Effector memory CD8-positive, alpha-beta T cell (primary cell): ENCODE results near the gene SLC22A31.

Experiments used
- ATAC-seq: fragments of 150-1000 bp; cut with Tn5 transposase; replicated peaks from 2 replicates; pipeline ENCODE4 v1.10.0; 2021; ENCODE audit warnings: mild to moderate bottlenecking, moderate library complexity
- DNase-seq, 3 experiments: peaks; one replicate each; pipeline ENCODE4 v3.0.0; 2021
- H3K27ac Mint-ChIP-seq, 2 donors: one replicate each; pipeline ENCODE4 v1.8.0; 2022; ENCODE audit warnings: mild to moderate bottlenecking in 2 of 2, mixed read lengths in 2 of 2, moderate library complexity in 2 of 2
- H3K27me3 Mint-ChIP-seq, 2 donors: one replicate each; pipeline ENCODE4 v1.8.0; 2022; ENCODE audit warnings: mixed read lengths in 2 of 2
- H3K36me3 Mint-ChIP-seq: one replicate; pipeline ENCODE4 v1.8.0; 2022; ENCODE audit warnings: mild to moderate bottlenecking, moderate library complexity, mixed read lengths; ENCODE audit not compliant: insufficient read depth
- H3K4me1 Mint-ChIP-seq, 2 donors: one replicate each; pipeline ENCODE4 v1.8.0; 2022; ENCODE audit warnings: low read depth in 2 of 2, mixed read lengths in 2 of 2
- H3K4me3 Mint-ChIP-seq, 2 donors: one replicate each; pipeline ENCODE4 v1.8.0; 2022; ENCODE audit warnings: mild to moderate bottlenecking in 2 of 2, mixed read lengths in 2 of 2, moderate library complexity in 2 of 2
- H3K9me3 Mint-ChIP-seq, 2 donors: one replicate each; pipeline ENCODE4 v1.8.0; 2022; ENCODE audit warnings: mixed read lengths in 2 of 2

Gene SLC22A31

GRCh38 chr16:89156740-89157645 is 43.3 kb downstream of the SLC22A31 start:
- DNase-seq (no peak), ATAC-seq (no peak)
- Mint-ChIP-seq H3K27me3 (no peaks in the 10 kb centered on the region), H3K36me3 (peaks cover under 1% of the 10 kb centered on the region), H3K4me1 (peaks cover 0 to 2% of the 10 kb centered on the region in 2 donors), H3K27ac (peak overlapping the region in 1 of 2 donors; percentile 15), H3K4me3 (no peak overlapping the region), H3K9me3 (no peaks in the 10 kb centered on the region)

- no peaks in the 10 kb centered on the region for H3K27me3 Mint-ChIP-seq
- H3K4me1 Mint-ChIP-seq = peaks cover 0 to 2% of the 10 kb centered on the region in 2 donors
- H3K9me3 Mint-ChIP-seq = no peaks in the 10 kb centered on the region
- peaks cover 10% of the 10 kb centered on the region for H3K36me3 Mint-ChIP-seq
- no peak overlapping the region for H3K4me3 Mint-ChIP-seq
- ATAC-seq = no peak
- H3K27ac Mint-ChIP-seq = peak overlapping the region in 1 of 2 donors; percentile 15
- DNase-seq = no peak
These were observed 44.2 kb downstream of the SLC22A31 start for GRCh38 chr16:89155851-89156739.

GRCh38 chr16:89155184-89155679 is 45.1 kb downstream of the SLC22A31 start:
- no peaks in the 10 kb centered on the region for H3K27me3 Mint-ChIP-seq

GRCh38 chr16:89154390-89155183 is 45.8 kb downstream of the SLC22A31 start:
- Mint-ChIP-seq H3K27ac (peak overlapping the region in 1 of 2 donors; percentile 49), H3K4me3 (no peak overlapping the region), H3K9me3 (no peaks in the 10 kb centered on the region), H3K27me3 (no peaks in the 10 kb centered on the region), H3K4me1 (peaks cover 0 to 2% of the 10 kb centered on the region in 2 donors), H3K36me3 (peaks cover 16% of the 10 kb centered on the region)
- no peak for ATAC-seq
- no peak for DNase-seq

More at GRCh38 chr16:89155184-89155679, 45.1 kb downstream of the SLC22A31 start:
- Mint-ChIP-seq H3K27ac (peak overlapping the region in 1 of 2 donors; percentile 49), H3K9me3 (no peaks in the 10 kb centered on the region), H3K36me3 (peaks cover 16% of the 10 kb centered on the region), H3K4me1 (peaks cover 0 to 2% of the 10 kb centered on the region in 2 donors), H3K4me3 (no peak overlapping the region)
- no peak for DNase-seq
- no peak for ATAC-seq

- Mint-ChIP-seq H3K27ac (peak overlapping the region in 1 of 2 donors; percentile 49), H3K27me3 (no peaks in the 10 kb centered on the region), H3K4me3 (no peak overlapping the region), H3K9me3 (no peaks in the 10 kb centered on the region), H3K36me3 (peaks cover 16% of the 10 kb centered on the region), H3K4me1 (peaks cover 0 to 2% of the 10 kb centered on the region in 2 donors)
- ATAC-seq = no peak
- DNase-seq = no peak
These were observed 46.5 kb downstream of the SLC22A31 start for GRCh38 chr16:89153848-89154271.

- H3K4me3 Mint-ChIP-seq = no peak overlapping the region
- H3K27ac Mint-ChIP-seq = no peak overlapping the region
- no peaks in the 10 kb centered on the region for H3K27me3 Mint-ChIP-seq
- peaks cover 0 to 2% of the 10 kb centered on the region in 2 donors for H3K4me1 Mint-ChIP-seq
- no peaks in the 10 kb centered on the region for H3K9me3 Mint-ChIP-seq
- ATAC-seq (no peak), DNase-seq (no peak)
- H3K36me3 Mint-ChIP-seq = peaks cover 20% of the 10 kb centered on the region
These were observed 47.3 kb downstream of the SLC22A31 start for GRCh38 chr16:89152831-89153700.

- Mint-ChIP-seq H3K4me3 (no peak overlapping the region), H3K4me1 (peaks cover 0 to 1% of the 10 kb centered on the region in 2 donors), H3K27me3 (no peaks in the 10 kb centered on the region), H3K27ac (peak overlapping the region in 1 of 2 donors; percentile 29), H3K36me3 (peaks cover 29% of the 10 kb centered on the region), H3K9me3 (no peaks in the 10 kb centered on the region)
- no peak for DNase-seq
- ATAC-seq = no peak
These were observed 49.4 kb downstream of the SLC22A31 start for GRCh38 chr16:89150981-89151380.

GRCh38 chr16:89150090-89150835 is 50.1 kb downstream of the SLC22A31 start:
- peaks cover 0 to 1% of the 10 kb centered on the region in 2 donors for H3K4me1 Mint-ChIP-seq
- peaks cover 29% of the 10 kb centered on the region for H3K36me3 Mint-ChIP-seq
- H3K9me3 Mint-ChIP-seq = no peaks in the 10 kb centered on the region
- no peaks in the 10 kb centered on the region for H3K27me3 Mint-ChIP-seq
- H3K27ac Mint-ChIP-seq = peak overlapping the region in 1 of 2 donors; percentile 13
- DNase-seq (no peak), ATAC-seq (no peak)
- H3K4me3 Mint-ChIP-seq = no peak overlapping the region

- Mint-ChIP-seq H3K4me3 (no peak overlapping the region), H3K36me3 (peaks cover 29% of the 10 kb centered on the region), H3K27me3 (no peaks in the 10 kb centered on the region), H3K9me3 (no peaks in the 10 kb centered on the region), H3K4me1 (peaks cover 0 to 1% of the 10 kb centered on the region in 2 donors), H3K27ac (peak overlapping the region; percentile 13 to 38)
- no peak for ATAC-seq
- DNase-seq = no peak
These were observed 51.0 kb downstream of the SLC22A31 start for GRCh38 chr16:89149386-89149785.

- peaks cover 31% of the 10 kb centered on the region for H3K36me3 Mint-ChIP-seq
- H3K4me1 Mint-ChIP-seq = peaks cover 0 to 1% of the 10 kb centered on the region in 2 donors
- no peaks in the 10 kb centered on the region for H3K9me3 Mint-ChIP-seq
- ATAC-seq (no peak), DNase-seq (no peak)
- H3K27ac Mint-ChIP-seq = peak overlapping the region in 1 of 2 donors; percentile 83
- no peaks in the 10 kb centered on the region for H3K27me3 Mint-ChIP-seq
- no peak overlapping the region for H3K4me3 Mint-ChIP-seq
These were observed 53.1 kb downstream of the SLC22A31 start for GRCh38 chr16:89147085-89147817.
